ENCODE measurements around the gene PPP1R26. TPM values are rescaled to one million over a fixed set of nuclear protein-coding genes. Genes with fewer than 3 reads are reported as not detected.

The PPP1R26 gene
- total RNA-seq, 1 donor from 2014 or later, result 7.9 TPM

- intact Hi-C loops (cut with DNase I), result no loop called here
- no peak overlapping the region for H3K4me3 ChIP-seq
- no peak overlapping the region for H3K27ac ChIP-seq
- H3K36me3 ChIP-seq, result no peaks in the 10 kb centered on the region
- TF ChIP-seq POLR2A (IDR thresholded peaks at IDR 0.05), result no peak
- TF ChIP-seq, protein P1, sequence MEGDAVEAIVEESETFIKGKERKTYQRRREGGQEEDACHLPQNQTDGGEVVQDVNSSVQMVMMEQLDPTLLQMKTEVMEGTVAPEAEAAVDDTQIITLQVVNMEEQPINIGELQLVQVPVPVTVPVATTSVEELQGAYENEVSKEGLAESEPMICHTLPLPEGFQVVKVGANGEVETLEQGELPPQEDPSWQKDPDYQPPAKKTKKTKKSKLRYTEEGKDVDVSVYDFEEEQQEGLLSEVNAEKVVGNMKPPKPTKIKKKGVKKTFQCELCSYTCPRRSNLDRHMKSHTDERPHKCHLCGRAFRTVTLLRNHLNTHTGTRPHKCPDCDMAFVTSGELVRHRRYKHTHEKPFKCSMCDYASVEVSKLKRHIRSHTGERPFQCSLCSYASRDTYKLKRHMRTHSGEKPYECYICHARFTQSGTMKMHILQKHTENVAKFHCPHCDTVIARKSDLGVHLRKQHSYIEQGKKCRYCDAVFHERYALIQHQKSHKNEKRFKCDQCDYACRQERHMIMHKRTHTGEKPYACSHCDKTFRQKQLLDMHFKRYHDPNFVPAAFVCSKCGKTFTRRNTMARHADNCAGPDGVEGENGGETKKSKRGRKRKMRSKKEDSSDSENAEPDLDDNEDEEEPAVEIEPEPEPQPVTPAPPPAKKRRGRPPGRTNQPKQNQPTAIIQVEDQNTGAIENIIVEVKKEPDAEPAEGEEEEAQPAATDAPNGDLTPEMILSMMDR (IDR thresholded peaks at IDR 0.05), result no peak
- TF ChIP-seq POLR2AphosphoS5 (IDR thresholded peaks at IDR 0.05; ENCODE audit: insufficient read depth in 1 of 2, low read depth in 1 of 2), result no peak
- H3K9me3 ChIP-seq, result no peaks in the 10 kb centered on the region
- no peak for DNase-seq (ENCODE audit: extremely low spot score in 2 of 2)
- no peaks in the 10 kb centered on the region for H3K27me3 ChIP-seq
- H3K4me1 ChIP-seq, result no peaks in the 10 kb centered on the region
Observed at GRCh38 chr9:135522931-135523330, 43.3 kb downstream of the PPP1R26 start.

DNA sequence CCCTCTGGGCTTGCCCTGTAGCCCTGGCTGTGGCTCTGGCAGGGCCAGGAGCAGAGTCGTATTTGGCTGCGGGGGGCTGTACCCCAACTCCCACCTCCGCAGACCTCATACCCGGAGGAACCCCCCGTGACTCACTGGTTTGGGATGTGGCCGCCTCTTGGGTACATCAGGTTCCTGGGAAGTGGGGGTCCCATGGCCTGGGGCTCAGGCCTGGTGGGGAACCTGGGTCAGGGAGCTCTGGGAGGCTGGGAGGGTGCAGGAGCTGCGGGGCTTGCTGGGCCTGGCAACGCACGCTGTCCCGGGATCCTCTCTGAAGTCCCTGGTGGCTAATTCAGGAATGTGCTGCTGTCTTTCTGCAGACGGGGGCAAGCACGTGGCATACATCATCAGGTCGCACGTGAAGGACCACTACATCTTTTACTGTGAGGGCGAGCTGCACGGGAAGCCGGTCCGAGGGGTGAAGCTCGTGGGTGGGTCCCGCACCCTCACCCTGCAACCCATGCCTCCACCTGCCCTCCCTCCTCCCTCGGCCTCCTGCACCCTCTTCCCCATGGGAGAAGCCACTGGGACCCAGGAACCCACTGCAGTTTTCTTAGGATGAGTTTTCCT lies 44.0 kb downstream of the PPP1R26 start:
- intact Hi-C loops (cut with DNase I), result no loop called here
- Histone ChIP-seq H3K9me3 (no peaks in the 10 kb centered on the region), H3K36me3 (no peaks in the 10 kb centered on the region), H3K4me3 (no peak overlapping the region), H3K4me1 (no peaks in the 10 kb centered on the region), H3K27ac (no peak overlapping the region), H3K27me3 (no peaks in the 10 kb centered on the region)
- TF ChIP-seq, protein P1 (IDR thresholded peaks at IDR 0.05), result no peak
- TF ChIP-seq POLR2A (IDR thresholded peaks at IDR 0.05), result no peak
- no peak for TF ChIP-seq POLR2AphosphoS5 (IDR thresholded peaks at IDR 0.05; ENCODE audit: insufficient read depth in 1 of 2, low read depth in 1 of 2)
- no peak for DNase-seq (ENCODE audit: extremely low spot score in 2 of 2)

- Histone ChIP-seq H3K4me1 (no peaks in the 10 kb centered on the region), H3K9me3 (no peaks in the 10 kb centered on the region), H3K27ac (no peak overlapping the region), H3K27me3 (no peaks in the 10 kb centered on the region), H3K36me3 (no peaks in the 10 kb centered on the region), H3K4me3 (no peak overlapping the region)
- intact Hi-C loops (cut with DNase I), result no loop called here
- TF ChIP-seq POLR2A (IDR thresholded peaks at IDR 0.05) (no peak), POLR2AphosphoS5 (IDR thresholded peaks at IDR 0.05; ENCODE audit: insufficient read depth in 1 of 2, low read depth in 1 of 2) (no peak)
- TF ChIP-seq, protein P1 (IDR thresholded peaks at IDR 0.05), result no peak
- no peak for DNase-seq (ENCODE audit: extremely low spot score in 2 of 2)
Observed at GRCh38 chr9:135524130-135524861, 44.7 kb downstream of the PPP1R26 start.

GRCh38 chr9:135525241-135526088 lies 45.9 kb downstream of the PPP1R26 start:
- no peak overlapping the region for H3K4me3 ChIP-seq
- TF ChIP-seq, protein P1 (IDR thresholded peaks at IDR 0.05), result no peak
- no peak for TF ChIP-seq POLR2AphosphoS5 (IDR thresholded peaks at IDR 0.05; ENCODE audit: insufficient read depth in 1 of 2, low read depth in 1 of 2)
- no peak for TF ChIP-seq POLR2A (IDR thresholded peaks at IDR 0.05)
- no peak overlapping the region for H3K27ac ChIP-seq
- H3K36me3 ChIP-seq, result no peaks in the 10 kb centered on the region
- no peaks in the 10 kb centered on the region for H3K9me3 ChIP-seq
- no peaks in the 10 kb centered on the region for H3K27me3 ChIP-seq
- intact Hi-C loops (cut with DNase I), result no loop called here
- DNase-seq (ENCODE audit: extremely low spot score in 2 of 2), result no peak
- H3K4me1 ChIP-seq, result no peaks in the 10 kb centered on the region
